Astrocyte (in vitro differentiated cells and primary cell): ENCODE measurements around the gene FAM209A. TPM values are rescaled to one million over a fixed set of nuclear protein-coding genes. Genes with fewer than 3 reads are reported as not detected.

ENCODE experiments used
- DNase-seq: peaks from one replicate; pipeline ENCODE4 v3.0.0-alpha.2; 2010; ENCODE audit warnings: low read depth
- FAIRE-seq: peaks from 2 replicates; lab custom pipeline; 2011; peaks lifted over from hg19 to GRCh38; lab: Jason Lieb, UNC
- H2AFZ ChIP-seq: 2 replicates; pipeline ENCODE4 v1.6.0; 2012; ENCODE audit warnings: low read depth, low read length, inconsistent platforms
- H3K27ac ChIP-seq: 2 replicates; pipeline ENCODE4 v1.5.1; 2011; ENCODE audit warnings: low read depth, low read length, inconsistent platforms
- H3K27me3 ChIP-seq: 2 replicates; pipeline ENCODE4 v1.6.0; 2011; ENCODE audit warnings: low read length, inconsistent platforms; ENCODE audit not compliant: insufficient read depth
- H3K36me3 ChIP-seq: 2 replicates; pipeline ENCODE4 v1.5.1; 2011; ENCODE audit warnings: low read length, inconsistent platforms; ENCODE audit not compliant: insufficient read depth
- H3K4me1 ChIP-seq: 2 replicates; pipeline ENCODE4 v1.5.1; 2011; ENCODE audit warnings: low read length, inconsistent platforms; ENCODE audit not compliant: insufficient read depth
- H3K4me2 ChIP-seq: 2 replicates; pipeline ENCODE4 v1.6.0; 2012; ENCODE audit warnings: low read length, inconsistent platforms
- H3K4me3 ChIP-seq: 2 replicates; pipeline ENCODE4 v1.5.1; 2011; ENCODE audit warnings: low read depth, mild to moderate bottlenecking, low read length, inconsistent platforms; ENCODE audit not compliant: insufficient read depth
- H3K79me2 ChIP-seq: 2 replicates; pipeline ENCODE4 v1.6.0; 2012; ENCODE audit warnings: mild to moderate bottlenecking, low read length, inconsistent platforms; ENCODE audit not compliant: insufficient read depth
- H3K9ac ChIP-seq: 2 replicates; pipeline ENCODE4 v1.6.0; 2012; ENCODE audit warnings: mild to moderate bottlenecking, low read length, inconsistent platforms
- H3K9me3 ChIP-seq: 2 replicates; pipeline ENCODE4 v1.5.1; 2012; ENCODE audit warnings: low read depth, mild to moderate bottlenecking, low read length, inconsistent platforms; ENCODE audit not compliant: insufficient read depth
- H4K20me1 ChIP-seq: 2 replicates; pipeline ENCODE4 v1.6.0; 2012; ENCODE audit warnings: low read length, inconsistent platforms; ENCODE audit not compliant: insufficient read depth
- H3K27ac Mint-ChIP-seq: one replicate; pipeline ENCODE4 v1.8.0; 2021; ENCODE audit warnings: mild to moderate bottlenecking, mixed read lengths; ENCODE audit not compliant: unreplicated experiment
- H3K27me3 Mint-ChIP-seq: one replicate; pipeline ENCODE4 v1.8.0; 2021; ENCODE audit warnings: low read depth, mixed read lengths; ENCODE audit not compliant: unreplicated experiment
- H3K36me3 Mint-ChIP-seq: one replicate; pipeline ENCODE4 v1.8.0; 2021; ENCODE audit warnings: low read depth, mixed read lengths; ENCODE audit not compliant: unreplicated experiment
- H3K4me1 Mint-ChIP-seq: one replicate; pipeline ENCODE4 v1.8.0; 2021; ENCODE audit warnings: low read depth, mixed read lengths; ENCODE audit not compliant: unreplicated experiment
- H3K4me3 Mint-ChIP-seq: one replicate; pipeline ENCODE4 v1.8.0; 2021; ENCODE audit warnings: mild to moderate bottlenecking, moderate library complexity, mixed read lengths; ENCODE audit not compliant: unreplicated experiment
- H3K9me3 Mint-ChIP-seq: one replicate; pipeline ENCODE4 v1.8.0; 2021; ENCODE audit warnings: mild to moderate bottlenecking, mixed read lengths; ENCODE audit not compliant: unreplicated experiment
- CTCF ChIP-seq: IDR thresholded peaks from 2 replicates; pipeline ENCODE4 v1.5.1; 2011; ENCODE audit warnings: low read depth, mild to moderate bottlenecking, inconsistent platforms, low read length, moderate library complexity; ENCODE audit not compliant: insufficient read depth
- EZH2 ChIP-seq: IDR thresholded peaks from 2 replicates; pipeline ENCODE4 v1.6.1; 2012; ENCODE audit warnings: mild to moderate bottlenecking, low read length, inconsistent platforms; ENCODE audit not compliant: insufficient read depth
- total RNA-seq: library from RNA; stranded (reverse); gene quantifications from 2 replicates; pipeline ENCODE4 v1.2.1, GENCODE V29; 2021

Gene FAM209A
- total RNA-seq, 1 donor from 2014 or later: 0.32 TPM

- H3K4me1 ChIP-seq: no peaks in the 10 kb centered on the region
- H2AFZ ChIP-seq: no peak overlapping the region
- no peak overlapping the region for H3K4me3 Mint-ChIP-seq
- FAIRE-seq (no peak), DNase-seq (no peak)
- TF ChIP-seq EZH2: no peak
- no peak for TF ChIP-seq CTCF
- no peaks in the 10 kb centered on the region for H3K9me3 ChIP-seq
- no peak overlapping the region for H3K27ac Mint-ChIP-seq
- H3K9ac ChIP-seq: no peak overlapping the region
- H3K27me3 ChIP-seq: no peaks in the 10 kb centered on the region
- H3K36me3 ChIP-seq: peaks cover 18% of the 10 kb centered on the region
- no peak overlapping the region for H3K4me2 ChIP-seq
- peaks cover 3% of the 10 kb centered on the region for H3K79me2 ChIP-seq
- H3K36me3 Mint-ChIP-seq: peaks cover 12% of the 10 kb centered on the region
- H3K9me3 Mint-ChIP-seq: peaks cover 1% of the 10 kb centered on the region
- H3K4me1 Mint-ChIP-seq: peaks cover 16% of the 10 kb centered on the region
- no peak overlapping the region for H3K27ac ChIP-seq
- peaks cover 4% of the 10 kb centered on the region for H4K20me1 ChIP-seq
- no peak overlapping the region for H3K4me3 ChIP-seq
- H3K27me3 Mint-ChIP-seq: no peaks in the 10 kb centered on the region
These were observed 11.1 kb upstream of the FAM209A start for GRCh38 chr20:56513161-56514150.

GRCh38 chr20:56516631-56517030 is 7.9 kb upstream of the FAM209A start:
- Mint-ChIP-seq H3K4me3 (no peak overlapping the region), H3K4me1 (peaks cover 16% of the 10 kb centered on the region), H3K27me3 (no peaks in the 10 kb centered on the region), H3K9me3 (peaks cover 11% of the 10 kb centered on the region), H3K27ac (no peak overlapping the region), H3K36me3 (peaks cover 30% of the 10 kb centered on the region)
- Histone ChIP-seq H4K20me1 (peaks cover 4% of the 10 kb centered on the region), H3K36me3 (peaks cover 28% of the 10 kb centered on the region), H3K4me1 (no peaks in the 10 kb centered on the region), H3K9me3 (peaks cover 5% of the 10 kb centered on the region), H3K9ac (no peak overlapping the region), H3K4me2 (no peak overlapping the region), H3K4me3 (no peak overlapping the region), H3K79me2 (no peaks in the 10 kb centered on the region), H2AFZ (no peak overlapping the region), H3K27me3 (no peaks in the 10 kb centered on the region), H3K27ac (no peak overlapping the region)
- TF ChIP-seq CTCF (no peak), EZH2 (no peak)
- FAIRE-seq: no peak
- no peak for DNase-seq

GRCh38 chr20:56517211-56517610 is 7.3 kb upstream of the FAM209A start:
- no peak for TF ChIP-seq EZH2
- TF ChIP-seq CTCF: no peak
- H2AFZ ChIP-seq: no peak overlapping the region
- no peak overlapping the region for H3K27ac ChIP-seq
- no peak overlapping the region for H3K4me3 ChIP-seq
- no peak overlapping the region for H3K9ac ChIP-seq
- H3K36me3 Mint-ChIP-seq: peaks cover 33% of the 10 kb centered on the region
- no peak for FAIRE-seq
- H3K9me3 ChIP-seq: peaks cover 5% of the 10 kb centered on the region
- peaks cover 28% of the 10 kb centered on the region for H3K36me3 ChIP-seq
- peaks cover 4% of the 10 kb centered on the region for H4K20me1 ChIP-seq
- H3K4me3 Mint-ChIP-seq: no peak overlapping the region
- no peaks in the 10 kb centered on the region for H3K79me2 ChIP-seq
- H3K9me3 Mint-ChIP-seq: peaks cover 11% of the 10 kb centered on the region
- no peaks in the 10 kb centered on the region for H3K27me3 ChIP-seq
- no peaks in the 10 kb centered on the region for H3K27me3 Mint-ChIP-seq
- H3K4me1 Mint-ChIP-seq: peaks cover 16% of the 10 kb centered on the region
- H3K4me2 ChIP-seq: no peak overlapping the region
- no peak overlapping the region for H3K27ac Mint-ChIP-seq
- DNase-seq: no peak
- H3K4me1 ChIP-seq: no peaks in the 10 kb centered on the region
